Measurements from ENCODE around the gene RPL15. TPM values are rescaled to one million over a fixed set of nuclear protein-coding genes. Genes with fewer than 3 reads are reported as not detected.

The RPL15 gene
- total RNA-seq, 2 donors from 2014 or later: 385 to 1,128 TPM

GRCh38 chr3:23931597-23931996 is 14.7 kb downstream of the RPL15 start:
- peaks cover 0 to 5% (median 0%) of the 10 kb centered on the region in 3 donors for H3K9me3 ChIP-seq
- DNase-seq: no peak
- TF ChIP-seq POLR2A (IDR thresholded peaks at IDR 0.05): no peak
- TF ChIP-seq, protein P1, sequence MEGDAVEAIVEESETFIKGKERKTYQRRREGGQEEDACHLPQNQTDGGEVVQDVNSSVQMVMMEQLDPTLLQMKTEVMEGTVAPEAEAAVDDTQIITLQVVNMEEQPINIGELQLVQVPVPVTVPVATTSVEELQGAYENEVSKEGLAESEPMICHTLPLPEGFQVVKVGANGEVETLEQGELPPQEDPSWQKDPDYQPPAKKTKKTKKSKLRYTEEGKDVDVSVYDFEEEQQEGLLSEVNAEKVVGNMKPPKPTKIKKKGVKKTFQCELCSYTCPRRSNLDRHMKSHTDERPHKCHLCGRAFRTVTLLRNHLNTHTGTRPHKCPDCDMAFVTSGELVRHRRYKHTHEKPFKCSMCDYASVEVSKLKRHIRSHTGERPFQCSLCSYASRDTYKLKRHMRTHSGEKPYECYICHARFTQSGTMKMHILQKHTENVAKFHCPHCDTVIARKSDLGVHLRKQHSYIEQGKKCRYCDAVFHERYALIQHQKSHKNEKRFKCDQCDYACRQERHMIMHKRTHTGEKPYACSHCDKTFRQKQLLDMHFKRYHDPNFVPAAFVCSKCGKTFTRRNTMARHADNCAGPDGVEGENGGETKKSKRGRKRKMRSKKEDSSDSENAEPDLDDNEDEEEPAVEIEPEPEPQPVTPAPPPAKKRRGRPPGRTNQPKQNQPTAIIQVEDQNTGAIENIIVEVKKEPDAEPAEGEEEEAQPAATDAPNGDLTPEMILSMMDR (IDR thresholded peaks at IDR 0.05): no peak
- H3K27me3 ChIP-seq: no peaks in the 10 kb centered on the region
- H3K4me1 ChIP-seq: no peaks in the 10 kb centered on the region
- no peak overlapping the region for H3K27ac ChIP-seq
- intact Hi-C loops (cut with DNase I): no loop called here
- no peaks in the 10 kb centered on the region for H3K36me3 ChIP-seq (replicated peaks in 1 of 2; ENCODE audit: insufficient read depth in 1 of 2, low read depth in 2 of 2)
- no peak for ATAC-seq
- WGBS, 2 donors: 60 to 78% methylated on average over 3 of the region's 3 CpGs
- no peak overlapping the region for H3K4me3 ChIP-seq

GRCh38 chr3:23932571-23932970 is 15.6 kb downstream of the RPL15 start:
- Histone ChIP-seq H3K4me1 (no peaks in the 10 kb centered on the region), H3K9me3 (peaks cover 0 to 5% (median 0%) of the 10 kb centered on the region in 3 donors), H3K36me3 (replicated peaks in 1 of 2; ENCODE audit: insufficient read depth in 1 of 2, low read depth in 2 of 2) (no peaks in the 10 kb centered on the region), H3K27ac (no peak overlapping the region), H3K27me3 (no peaks in the 10 kb centered on the region), H3K4me3 (no peak overlapping the region)
- ATAC-seq (no peak), DNase-seq (no peak)
- 68 to 70% methylated on average over 4 of the region's 4 CpGs for WGBS, 2 donors
- no peak for TF ChIP-seq POLR2A (IDR thresholded peaks at IDR 0.05)
- TF ChIP-seq, protein P1 (IDR thresholded peaks at IDR 0.05): no peak
- intact Hi-C loops (cut with DNase I): no loop called here

GRCh38 chr3:23934253-23934652 is 17.3 kb downstream of the RPL15 start:
- Histone ChIP-seq H3K4me1 (no peaks in the 10 kb centered on the region), H3K27me3 (no peaks in the 10 kb centered on the region), H3K4me3 (no peak overlapping the region), H3K9me3 (peaks cover 0 to 5% (median 0%) of the 10 kb centered on the region in 3 donors), H3K36me3 (replicated peaks in 1 of 2; ENCODE audit: insufficient read depth in 1 of 2, low read depth in 2 of 2) (no peaks in the 10 kb centered on the region), H3K27ac (no peak overlapping the region)
- WGBS, 2 donors: 57 to 70% methylated on average over 4 of the region's 4 CpGs
- TF ChIP-seq, protein P1 (IDR thresholded peaks at IDR 0.05): no peak
- no peak for TF ChIP-seq POLR2A (IDR thresholded peaks at IDR 0.05)
- intact Hi-C loops (cut with DNase I): no loop called here
- no peak for DNase-seq
- no peak for ATAC-seq

DNA sequence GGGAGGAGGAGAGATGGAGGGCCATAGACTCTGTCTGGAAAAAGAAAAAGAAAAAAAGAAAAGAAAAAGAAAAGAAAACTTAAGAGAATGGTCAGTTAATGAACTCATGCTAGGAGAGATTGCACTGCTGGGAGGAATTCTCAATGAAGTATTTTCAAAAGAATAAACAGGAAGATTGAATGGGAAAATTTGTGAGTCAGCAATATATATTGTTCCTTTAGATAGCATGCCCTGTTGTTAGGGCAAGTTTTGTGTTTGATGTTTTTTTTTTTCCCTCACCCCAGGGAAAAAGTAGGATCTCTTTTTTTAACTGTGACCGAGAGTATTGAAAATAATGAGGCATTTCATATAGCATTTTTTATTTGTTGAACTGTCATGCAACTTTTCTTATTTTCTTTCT is 20.4 kb downstream of the RPL15 start:
- DNase-seq (no peak), ATAC-seq (no peak)
- no peak for TF ChIP-seq POLR2A (IDR thresholded peaks at IDR 0.05)
- TF ChIP-seq, protein P1 (IDR thresholded peaks at IDR 0.05): no peak
- Histone ChIP-seq H3K36me3 (replicated peaks in 1 of 2; ENCODE audit: insufficient read depth in 1 of 2, low read depth in 2 of 2) (no peaks in the 10 kb centered on the region), H3K4me1 (no peaks in the 10 kb centered on the region), H3K27ac (no peak overlapping the region), H3K27me3 (no peaks in the 10 kb centered on the region), H3K9me3 (peaks cover 0 to 5% (median 0%) of the 10 kb centered on the region in 3 donors), H3K4me3 (no peak overlapping the region)
- intact Hi-C loops (cut with DNase I): no loop called here
- WGBS, 2 donors: 85 to 92% methylated on average over 1 of the region's 1 CpG

DNA sequence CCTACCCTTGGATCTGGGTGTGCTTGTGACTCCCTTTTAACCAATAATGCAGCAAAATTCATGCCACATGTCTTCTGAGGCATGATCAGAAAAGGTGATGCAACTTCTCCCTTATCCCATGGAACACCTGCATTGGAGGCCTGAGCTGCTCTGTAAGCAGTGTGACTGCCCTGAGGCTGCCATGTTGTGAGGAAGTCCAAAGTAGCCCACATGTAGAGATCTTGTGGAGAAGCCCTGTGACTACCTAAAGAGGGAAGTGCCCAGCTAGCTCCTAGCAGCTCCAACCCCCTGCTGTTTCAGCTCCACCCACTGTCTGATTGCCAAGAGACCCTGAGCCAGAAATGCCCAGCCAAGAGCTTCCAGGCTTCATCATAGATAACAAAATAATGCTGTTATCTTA is 21.8 kb downstream of the RPL15 start:
- H3K36me3 ChIP-seq (replicated peaks in 1 of 2; ENCODE audit: insufficient read depth in 1 of 2, low read depth in 2 of 2): no peaks in the 10 kb centered on the region
- TF ChIP-seq POLR2A (IDR thresholded peaks at IDR 0.05): no peak
- TF ChIP-seq, protein P1 (IDR thresholded peaks at IDR 0.05): no peak
- H3K4me1 ChIP-seq: no peaks in the 10 kb centered on the region
- intact Hi-C loops (cut with DNase I): no loop called here
- H3K27ac ChIP-seq: no peak overlapping the region
- DNase-seq (no peak), ATAC-seq (no peak)
- peaks cover 0 to 5% (median 0%) of the 10 kb centered on the region in 3 donors for H3K9me3 ChIP-seq
- H3K4me3 ChIP-seq: no peak overlapping the region
- H3K27me3 ChIP-seq: no peaks in the 10 kb centered on the region
